Omental fat pad (tissue), 4 donors: ENCODE data around the gene HPCAL1. TPM values are rescaled to one million over a fixed set of nuclear protein-coding genes. Genes with fewer than 3 reads are reported as not detected.

ENCODE experiments used
- ATAC-seq: fragments of 150-250 bp; one replicate; pipeline ENCODE4 v1.9.1; 2016; ENCODE audit warnings: mild to moderate bottlenecking, moderate library complexity; ENCODE audit not compliant: low FRiP score
- DNase-seq: peaks from one replicate; pipeline ENCODE4 v3.0.0-alpha.2; 2019; ENCODE audit warnings: low spot score
- CTCF ChIP-seq, 3 donors: fragments of 450-650 bp; IDR thresholded peaks; one replicate each; pipeline ENCODE4 v1.5.1; 2016 to 2017; ENCODE audit warnings: antibody characterized with exemption in 3 of 3, mild to moderate bottlenecking in 3 of 3, moderate library complexity in 2 of 3
- total RNA-seq, 4 donors: library from RNA; depleted of rRNA; stranded (reverse); fragments of >200 nt; gene quantifications; one replicate each; pipeline ENCODE4 v1.1.0, GENCODE V29; 2016

The HPCAL1 gene
- total RNA-seq, 4 donors from 2014 or later = 51.8 to 75.8 (median 67.8) TPM

- DNase-seq (no peak), ATAC-seq (no peak)
- no peak for TF ChIP-seq CTCF (IDR thresholded peaks at IDR 0.05)
Measured at GRCh38 chr2:10271509-10271908, 31.2 kb upstream of the HPCAL1 start.

GRCh38 chr2:10271946-10272345 is 30.8 kb upstream of the HPCAL1 start:
- no peak for TF ChIP-seq CTCF (IDR thresholded peaks at IDR 0.05)
- ATAC-seq = no peak
- no peak for DNase-seq

- no peak for DNase-seq
- no peak for TF ChIP-seq CTCF (IDR thresholded peaks at IDR 0.05)
- ATAC-seq = no peak
Measured at GRCh38 chr2:10272464-10272863, 30.2 kb upstream of the HPCAL1 start.

GRCh38 chr2:10273215-10274175 is 29.2 kb upstream of the HPCAL1 start:
- ATAC-seq = no peak
- DNase-seq = no peak
- no peak for TF ChIP-seq CTCF (IDR thresholded peaks at IDR 0.05)

- ATAC-seq = no peak
- peak; percentile 19 for DNase-seq
- TF ChIP-seq CTCF (IDR thresholded peaks at IDR 0.05) = no peak
Measured at GRCh38 chr2:10274376-10274775, 28.3 kb upstream of the HPCAL1 start.

- ATAC-seq = no peak
- no peak for DNase-seq
- no peak for TF ChIP-seq CTCF (IDR thresholded peaks at IDR 0.05)
Measured at GRCh38 chr2:10274983-10275802, 27.5 kb upstream of the HPCAL1 start.
